ENCODE results near the gene CFDP1.

DNA sequence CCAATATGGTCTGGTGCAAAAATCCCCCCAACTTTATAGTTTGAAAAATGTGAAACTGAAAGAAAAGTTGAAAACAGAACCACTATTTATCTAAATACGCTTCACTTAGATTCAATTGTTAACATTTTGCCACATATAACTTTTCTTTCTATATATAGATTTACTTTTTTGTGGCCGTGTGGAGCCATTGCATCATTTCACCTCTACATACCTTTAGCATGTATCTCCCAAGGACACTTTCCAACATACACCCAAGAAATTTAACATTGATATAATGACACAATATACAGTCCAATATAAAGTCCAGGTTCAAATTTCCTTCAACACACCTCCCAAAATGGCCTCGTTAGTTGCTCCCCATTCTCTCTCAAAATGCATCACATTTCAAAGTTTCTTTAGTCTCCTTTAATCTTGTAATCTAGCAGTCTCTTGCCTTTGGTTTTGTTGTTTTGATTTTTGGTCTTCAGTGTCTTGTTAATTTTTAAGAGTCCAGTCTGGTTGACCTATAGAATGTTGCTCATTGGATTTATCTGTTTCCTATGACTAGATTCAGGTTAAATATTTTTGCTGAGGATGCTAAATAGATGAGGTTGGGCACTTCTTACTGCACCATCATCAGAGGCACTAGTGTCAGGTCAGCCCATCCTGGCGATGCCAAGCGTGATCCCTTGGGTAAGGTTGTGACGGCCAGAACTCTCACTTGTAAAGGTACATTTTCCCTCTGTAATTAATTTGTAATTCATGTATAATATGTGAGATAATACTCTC is 117.6 kb downstream of the CFDP1 start:
- no peak for TF ChIP-seq POLR2AphosphoS5 (IDR thresholded peaks at IDR 0.05)
- TF ChIP-seq CTCF (IDR thresholded peaks at IDR 0.05) = no peak
- TF ChIP-seq POLR2A (IDR thresholded peaks at IDR 0.05; ENCODE audit: low read depth) = no peak
- TF ChIP-seq EP300 (IDR thresholded peaks at IDR 0.05) = no peak
